Esophagus squamous epithelium (tissue), 4 donors: ENCODE data around the gene IRF9.

Source experiments
- CTCF ChIP-seq, 6 experiments: fragments of 450-650 bp in 4 of 6; fragments of 200-600 bp in 2 of 6; sonication (generic) in 2 of 6; IDR thresholded peaks; one replicate each; pipeline ENCODE4 v1.5.1; 2016 to 2019; ENCODE audit warnings: antibody characterized with exemption in 6 of 6, mild to moderate bottlenecking in 4 of 6, moderate library complexity in 4 of 6
- POLR2A ChIP-seq, 4 donors: fragments of 450-650 bp; IDR thresholded peaks; one replicate each; pipeline ENCODE4 v1.6.1; 2017; ENCODE audit warnings: antibody characterized with exemption in 4 of 4, mild to moderate bottlenecking in 4 of 4, moderate library complexity in 3 of 4

GRCh38 chr14:24185741-24186140, 24.7 kb downstream of the IRF9 start:
- TF ChIP-seq CTCF (IDR thresholded peaks at IDR 0.05) (no peak), POLR2A (IDR thresholded peaks at IDR 0.05) (no peak)
